ENCODE measurements around the gene OPHN1.
"Not testable (repeated sequence)": the region's sequence is repeated elsewhere in the genome, so short reads cannot be mapped to it uniquely, and the experiment has no call there.

Gene OPHN1

DNA sequence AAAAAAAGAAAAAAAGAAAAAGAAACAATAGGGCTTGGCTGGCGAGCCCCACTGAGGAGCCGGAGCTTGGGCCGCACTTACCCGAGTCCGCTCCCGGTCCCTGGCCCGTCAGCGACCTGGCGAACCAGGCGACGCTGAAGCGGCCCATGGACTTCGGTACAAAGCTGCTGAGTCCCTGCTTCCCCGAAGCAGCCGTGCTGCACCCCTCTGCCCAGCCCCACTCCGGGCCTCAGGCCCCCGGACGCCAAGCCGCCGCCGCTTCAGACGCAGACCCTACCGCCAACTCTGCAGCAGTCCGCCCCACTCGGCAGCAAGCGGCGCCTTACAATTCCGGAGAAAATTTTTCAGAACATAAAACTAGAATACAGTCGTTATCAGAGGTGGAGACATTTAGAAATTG is 300.5 kb downstream of the OPHN1 start:
- DNase-seq: no peak

DNA sequence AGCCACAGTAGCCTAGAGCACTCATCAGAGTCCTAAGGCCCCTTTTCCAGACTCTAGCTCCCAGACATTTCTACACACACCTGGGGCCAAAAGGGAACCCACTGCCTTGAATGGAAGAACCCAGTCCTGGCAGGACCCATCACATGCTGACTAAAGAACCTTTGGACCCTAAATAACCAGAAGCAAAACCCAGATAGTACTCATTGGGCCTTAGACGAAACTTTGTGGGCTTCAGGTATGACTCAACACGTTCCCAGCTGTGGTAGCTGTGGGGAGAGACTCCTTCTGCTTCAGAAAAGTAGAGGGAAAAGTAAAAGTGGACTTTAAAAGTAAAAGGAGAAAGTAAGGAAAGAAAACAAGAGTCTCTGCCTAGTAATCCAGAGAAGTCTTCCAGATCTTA is 311.5 kb downstream of the OPHN1 start:
- no peak for DNase-seq

DNA sequence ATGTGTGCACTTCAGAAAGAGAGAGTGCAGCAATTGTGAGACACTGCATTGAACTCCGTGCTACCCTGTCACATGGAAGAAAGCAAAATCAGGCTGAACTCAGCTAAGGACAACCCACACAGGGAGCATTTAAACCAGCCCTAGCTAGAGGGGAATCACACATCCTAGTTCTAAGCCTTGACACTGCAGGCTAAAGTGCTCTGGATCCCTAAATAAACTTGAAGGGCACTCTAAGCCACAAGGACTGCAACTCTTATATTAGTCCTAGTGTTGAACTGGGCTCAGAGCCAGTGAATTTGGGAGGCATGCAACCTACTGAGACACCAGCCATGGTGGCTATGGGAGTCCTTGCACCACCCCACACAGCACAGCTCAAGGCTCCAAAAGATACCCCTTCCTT is 311.9 kb downstream of the OPHN1 start:
- no peak for DNase-seq

DNA sequence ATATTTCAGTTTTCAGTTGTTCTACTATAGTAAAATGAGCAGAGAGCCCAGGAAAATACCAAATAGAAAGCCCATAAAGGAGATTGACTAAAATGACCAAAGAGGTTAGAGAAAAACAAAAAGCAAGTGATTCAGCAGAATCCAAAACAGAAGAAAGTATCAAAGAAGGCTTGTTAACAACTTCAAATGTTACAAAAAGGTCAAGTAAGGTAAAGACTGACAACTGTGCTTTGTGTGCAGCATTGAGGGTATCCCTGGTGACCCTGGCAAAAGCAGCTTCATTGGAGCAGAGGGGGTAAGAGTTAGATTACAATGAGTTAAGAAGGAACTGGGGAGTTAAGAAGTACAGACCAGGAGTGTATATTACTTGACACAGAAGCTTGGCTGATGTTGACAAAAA is 317.9 kb downstream of the OPHN1 start:
- DNase-seq: no peak

DNA sequence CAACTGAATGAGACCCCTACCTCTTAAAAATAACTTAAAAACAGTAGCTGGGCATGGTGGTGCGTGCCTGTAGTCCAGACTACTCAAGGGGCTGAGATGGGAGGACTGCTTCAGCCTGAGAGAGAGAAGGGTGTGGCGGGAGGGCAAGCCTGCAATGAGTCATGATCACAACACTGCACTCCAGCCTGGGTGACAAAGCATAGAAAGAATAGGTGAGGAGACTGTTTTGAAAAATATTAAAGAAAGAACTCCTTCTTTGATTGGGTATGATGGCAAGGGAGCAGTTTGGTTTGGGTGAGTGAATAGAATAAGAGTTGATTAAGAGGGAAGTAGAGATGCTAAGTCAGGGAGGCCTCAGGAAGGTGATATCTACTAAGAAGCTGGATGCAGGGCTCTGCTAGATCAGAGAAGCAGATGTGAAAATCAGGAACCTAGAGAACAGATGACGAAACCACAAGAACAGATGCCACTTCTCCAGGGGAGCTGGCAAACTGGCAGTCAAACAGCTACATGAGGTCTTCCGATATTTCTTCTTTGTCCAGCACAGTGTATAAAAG is 318.6 kb downstream of the OPHN1 start:
- DNase-seq: no peak

DNA sequence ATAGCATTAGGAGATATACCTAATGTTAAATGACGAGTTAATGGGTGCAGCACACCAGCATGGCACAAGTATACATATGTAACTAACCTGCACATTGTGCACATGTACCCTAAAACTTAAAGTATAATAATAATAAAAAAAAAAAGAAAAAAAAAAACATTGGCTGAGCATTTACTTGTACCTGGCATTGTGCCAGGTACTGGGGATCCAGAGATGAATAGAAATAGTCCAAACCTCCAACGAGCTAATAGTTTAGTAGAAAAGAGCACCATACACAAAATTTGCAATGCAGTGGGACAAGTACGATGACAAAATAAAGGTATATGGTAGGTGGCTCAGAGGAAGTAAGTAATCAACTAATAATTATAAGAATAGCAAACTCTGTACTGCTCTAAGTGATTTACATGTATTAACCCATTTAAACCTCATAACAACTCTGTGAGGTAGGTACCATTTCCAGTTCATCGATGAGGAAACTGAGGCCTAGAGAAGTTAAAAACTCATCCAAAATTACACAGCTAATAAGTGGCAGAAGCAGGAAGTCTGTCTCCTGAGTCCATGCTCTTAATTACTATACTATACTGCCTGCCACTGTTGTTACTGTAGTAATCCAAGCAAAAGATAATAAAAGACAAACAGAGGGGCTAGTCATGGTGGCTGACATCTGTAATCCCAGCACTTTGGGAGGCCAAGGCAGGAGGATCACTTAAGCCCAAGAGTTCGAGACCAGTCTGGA is 319.3 kb downstream of the OPHN1 start:
- no peak for DNase-seq

DNA sequence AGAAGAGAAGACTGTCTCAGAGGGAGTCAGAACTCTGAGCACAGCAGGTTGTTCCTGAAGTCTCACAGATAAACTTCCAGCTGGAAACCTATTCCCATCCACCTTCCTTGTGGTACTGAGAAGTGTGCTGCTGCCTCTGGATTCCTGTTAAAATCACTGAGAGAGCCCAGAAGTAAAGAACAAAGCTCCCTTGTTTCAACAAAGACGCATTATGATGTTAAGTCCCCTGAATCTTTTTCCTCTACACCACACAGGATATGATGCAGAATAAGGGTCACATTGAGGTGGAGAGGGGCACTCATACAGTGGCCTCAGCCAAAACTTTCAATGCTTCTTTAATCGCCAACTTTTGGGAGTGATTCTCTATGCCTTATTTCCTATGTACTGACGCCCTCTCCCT is 321.0 kb downstream of the OPHN1 start:
- DNase-seq: no peak

DNA sequence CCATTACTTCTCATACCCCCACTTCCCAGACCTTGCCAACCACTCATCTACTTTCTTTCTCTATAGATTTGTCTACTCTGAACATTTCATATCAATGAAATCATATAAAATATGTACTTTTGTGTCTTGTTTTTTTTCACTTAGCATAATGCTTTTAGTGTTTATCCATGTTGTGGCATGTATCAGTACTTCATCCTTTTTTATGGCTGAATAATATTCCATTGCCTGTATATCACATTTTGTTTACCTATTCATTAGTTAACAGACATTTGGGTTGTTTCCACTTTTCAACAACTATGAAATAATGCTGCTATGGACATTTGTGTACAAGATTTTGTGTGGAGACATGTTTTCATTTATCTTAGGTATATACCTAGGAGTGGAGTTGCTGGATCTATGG is 324.1 kb downstream of the OPHN1 start:
- no peak for DNase-seq

DNA sequence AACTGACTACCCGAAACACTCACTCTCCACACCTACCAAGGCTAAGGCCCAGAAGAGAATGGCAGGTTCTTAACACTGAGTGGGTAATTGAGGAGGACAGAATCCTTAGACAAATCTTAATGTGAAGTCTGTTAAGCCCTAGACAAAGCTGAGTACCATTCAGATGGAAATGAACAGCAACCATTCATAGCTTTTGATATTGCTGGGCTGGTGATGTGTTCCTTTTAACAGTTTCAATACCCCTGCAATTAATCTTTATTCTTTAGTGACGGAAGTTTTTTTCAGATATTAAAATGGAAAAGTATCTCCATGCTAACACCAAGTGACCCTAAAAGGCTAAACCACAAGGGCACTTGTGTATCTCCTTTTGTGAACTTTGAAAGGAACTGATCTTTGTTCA is 334.9 kb downstream of the OPHN1 start:
- no peak for DNase-seq

DNA sequence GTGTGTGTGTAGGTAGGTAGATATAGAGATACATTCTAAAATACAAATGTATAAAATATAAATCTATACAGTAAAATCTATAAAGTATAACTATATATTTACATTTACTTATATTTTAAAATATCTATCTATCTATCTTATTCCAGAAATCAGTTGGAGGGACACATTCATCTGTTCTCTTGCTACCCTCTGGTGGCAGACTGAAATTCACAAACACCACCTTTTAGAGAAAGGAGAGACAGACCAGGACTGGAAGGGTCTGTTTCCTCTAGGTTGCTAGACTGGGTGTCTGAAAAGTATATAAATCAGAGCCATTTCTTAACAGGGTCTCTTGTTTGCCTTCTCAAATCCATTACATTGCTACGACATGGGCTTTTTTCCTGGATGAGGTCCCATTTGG is 343.0 kb downstream of the OPHN1 start:
- DNase-seq: no peak

DNA sequence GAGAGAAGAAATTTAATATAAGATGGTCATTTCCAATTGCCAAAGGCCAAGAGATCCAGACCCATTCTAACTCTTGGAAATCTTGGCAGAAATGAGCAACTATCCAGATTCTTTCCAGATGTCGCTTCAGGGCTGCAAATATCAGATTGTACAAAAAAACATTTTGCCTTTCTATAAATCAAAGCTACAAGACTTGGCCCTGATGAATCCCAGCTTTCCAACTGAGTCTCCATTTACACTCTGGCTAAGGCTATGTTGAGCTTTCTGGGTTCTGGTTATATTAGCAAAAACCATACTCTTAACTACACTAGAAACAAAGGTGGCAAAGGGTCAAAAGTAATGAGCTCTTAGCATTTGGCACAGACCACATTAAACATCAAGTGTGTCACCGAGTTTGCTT is 345.8 kb downstream of the OPHN1 start:
- no peak for DNase-seq

DNA sequence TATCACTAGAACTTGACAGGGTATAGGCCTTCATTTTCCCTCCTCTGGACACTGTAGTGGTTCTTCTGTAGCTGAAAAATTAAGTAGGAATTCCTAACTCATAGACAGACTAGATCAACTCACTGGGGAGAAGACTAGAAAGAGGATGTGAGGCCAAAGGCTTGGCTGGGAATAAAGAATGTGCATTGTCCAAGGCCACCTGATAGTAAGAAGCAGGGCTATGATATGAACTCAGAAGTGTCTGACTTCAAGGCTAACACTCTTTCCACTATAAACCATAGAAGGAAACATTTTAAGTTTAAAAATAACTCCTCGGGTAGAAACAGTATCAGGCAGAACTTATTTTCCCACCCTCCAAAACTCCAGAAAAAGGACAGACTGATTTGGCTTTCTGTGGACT is 346.6 kb downstream of the OPHN1 start:
- DNase-seq: no peak

DNA sequence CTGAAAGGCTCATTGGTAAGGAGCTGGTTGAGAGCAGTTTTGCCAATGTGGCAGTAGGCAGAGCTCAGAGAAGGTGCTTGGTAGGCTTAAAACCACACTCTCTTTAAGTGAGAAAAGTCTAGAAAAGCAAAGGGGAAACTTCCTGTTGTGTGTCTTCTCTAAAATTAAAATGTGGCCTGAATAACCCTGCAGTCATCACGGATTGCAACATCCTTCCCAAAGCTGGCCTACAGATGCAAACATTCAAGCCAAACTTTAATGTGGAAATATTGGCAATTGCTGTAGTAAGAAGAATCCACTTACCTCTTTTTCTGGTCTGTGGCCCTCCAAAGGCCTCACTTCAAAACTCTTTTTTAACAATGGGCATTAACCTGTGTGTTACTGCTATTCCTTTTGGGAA is 348.5 kb downstream of the OPHN1 start:
- no peak for DNase-seq

DNA sequence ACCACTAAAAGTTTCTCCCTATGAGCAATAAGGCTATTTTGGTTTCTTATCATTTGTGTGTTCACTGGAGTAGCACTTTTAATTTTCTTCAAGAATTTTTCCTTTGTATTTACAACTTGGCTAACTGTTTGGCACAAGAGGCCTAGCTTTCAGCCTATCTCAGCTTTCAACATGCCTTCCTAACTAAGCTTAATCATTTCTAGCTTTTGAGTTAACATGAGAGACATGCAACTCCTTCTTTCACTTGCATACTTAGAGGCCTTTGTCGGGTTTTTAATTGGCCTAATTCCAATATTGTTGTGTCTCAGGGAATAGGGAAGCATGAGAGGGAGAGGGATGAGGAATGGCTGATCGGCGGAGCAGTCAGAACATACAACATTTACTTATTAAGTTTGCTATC is 349.8 kb downstream of the OPHN1 start:
- no peak for DNase-seq

DNA sequence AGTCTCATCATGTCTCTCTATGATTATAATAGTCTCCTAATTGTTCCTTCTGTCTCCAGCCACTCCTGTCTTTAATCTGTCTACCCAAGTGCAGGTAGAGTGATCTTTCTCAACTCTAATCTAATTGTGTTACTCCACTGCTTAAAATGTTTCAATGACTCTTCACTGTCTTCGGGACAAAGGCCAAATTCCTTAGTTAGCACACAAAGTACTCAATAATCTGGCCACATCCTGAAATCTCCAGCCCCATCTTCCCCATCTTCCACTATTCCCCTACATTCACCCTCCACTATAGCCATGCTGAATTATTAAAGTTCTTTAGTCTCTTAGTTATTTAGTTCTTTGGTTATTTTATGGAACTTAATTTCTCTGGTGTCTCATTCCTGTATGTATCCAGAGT is 353.3 kb downstream of the OPHN1 start:
- DNase-seq: no peak

DNA sequence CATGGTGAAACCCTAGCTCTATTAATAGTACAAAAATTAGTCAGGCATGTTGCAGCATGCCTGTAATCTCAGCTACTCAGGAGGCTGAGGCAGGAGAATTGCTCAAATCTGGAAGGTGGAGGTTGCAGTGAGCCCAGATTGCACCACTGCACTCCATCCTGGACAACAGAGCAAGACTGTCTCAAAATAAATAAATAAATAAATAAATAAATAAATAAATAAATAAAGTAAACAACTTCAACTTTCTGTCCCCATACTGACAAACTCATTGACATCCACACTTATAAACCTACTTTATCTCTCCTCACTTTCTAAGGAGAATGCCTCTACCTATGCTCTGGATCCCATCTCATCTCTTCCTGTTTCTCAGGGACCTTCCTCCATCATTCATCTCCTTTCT is 354.5 kb downstream of the OPHN1 start:
- DNase-seq: not testable (repeated sequence)

DNA sequence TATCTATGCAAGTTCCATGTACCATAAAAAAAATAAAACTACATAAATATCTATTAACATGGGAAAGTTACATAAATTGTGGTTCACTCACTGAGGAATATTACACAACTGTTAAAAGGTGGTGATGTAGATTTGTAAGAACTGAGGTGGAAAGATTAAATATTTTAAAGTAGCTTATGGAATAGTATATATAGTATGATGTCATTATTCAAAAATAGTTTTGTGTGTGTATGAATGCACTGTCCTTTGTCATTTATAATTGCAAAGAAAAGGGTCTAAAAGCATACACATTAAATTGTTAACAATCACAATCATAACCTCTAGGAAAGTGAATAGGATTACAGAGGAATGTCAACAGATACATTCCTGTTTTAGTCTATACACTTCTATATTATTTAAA is 355.9 kb downstream of the OPHN1 start:
- no peak for DNase-seq

DNA sequence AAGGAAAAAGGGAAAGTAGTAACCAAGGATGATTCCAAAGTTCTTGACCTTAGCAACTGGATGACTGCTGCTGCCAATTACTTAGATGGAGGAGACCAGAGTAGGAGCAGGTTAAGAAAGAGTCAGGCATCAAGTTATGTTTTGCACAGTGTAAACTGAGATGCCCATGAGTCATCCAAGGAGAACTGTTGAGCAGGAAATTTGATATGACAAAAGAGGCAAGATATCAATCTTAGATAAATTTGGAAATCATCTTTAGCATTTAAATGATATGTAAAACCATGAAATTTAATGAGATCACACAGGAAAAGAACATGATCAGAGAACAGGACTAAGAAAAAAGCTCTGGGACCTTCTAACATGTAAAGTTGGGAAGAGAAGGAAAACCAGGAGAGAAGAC is 361.3 kb downstream of the OPHN1 start:
- DNase-seq: no peak

DNA sequence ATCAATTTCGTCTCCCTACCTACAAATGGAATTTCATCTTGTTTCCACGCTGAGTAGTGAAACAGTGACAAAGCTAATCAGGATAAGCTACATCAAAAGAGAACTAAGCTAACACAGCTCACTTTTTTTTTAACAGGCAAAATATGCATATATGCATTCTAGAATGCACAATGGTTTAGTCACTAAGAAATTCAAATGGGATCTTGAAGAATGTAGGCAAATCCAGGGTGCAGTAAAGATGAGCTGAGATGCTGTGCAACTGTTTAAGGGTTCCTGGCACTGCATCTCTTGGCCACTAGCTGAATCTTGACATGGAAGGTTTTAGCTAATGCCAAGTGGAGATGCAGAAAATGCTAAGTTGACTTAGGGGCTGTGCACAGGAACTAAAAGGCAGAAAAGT is 363.2 kb downstream of the OPHN1 start:
- not testable (repeated sequence) for DNase-seq

DNA sequence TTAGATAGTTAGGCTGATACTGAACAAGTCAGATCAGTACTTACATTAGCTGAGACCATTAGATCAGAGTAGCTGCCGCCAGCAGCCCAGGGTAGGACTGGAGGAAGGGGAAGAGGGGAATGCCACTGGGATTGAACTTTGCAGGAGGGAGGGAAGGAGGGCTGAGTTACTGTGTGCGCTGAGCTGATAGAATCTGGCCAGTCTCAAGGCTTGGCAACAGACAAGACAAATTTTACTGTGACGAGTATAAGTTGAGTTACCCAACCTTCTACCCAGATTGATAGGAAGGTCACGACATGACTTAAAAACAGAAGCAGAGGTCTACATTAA is 372.1 kb downstream of the OPHN1 start:
- no peak for DNase-seq

DNA sequence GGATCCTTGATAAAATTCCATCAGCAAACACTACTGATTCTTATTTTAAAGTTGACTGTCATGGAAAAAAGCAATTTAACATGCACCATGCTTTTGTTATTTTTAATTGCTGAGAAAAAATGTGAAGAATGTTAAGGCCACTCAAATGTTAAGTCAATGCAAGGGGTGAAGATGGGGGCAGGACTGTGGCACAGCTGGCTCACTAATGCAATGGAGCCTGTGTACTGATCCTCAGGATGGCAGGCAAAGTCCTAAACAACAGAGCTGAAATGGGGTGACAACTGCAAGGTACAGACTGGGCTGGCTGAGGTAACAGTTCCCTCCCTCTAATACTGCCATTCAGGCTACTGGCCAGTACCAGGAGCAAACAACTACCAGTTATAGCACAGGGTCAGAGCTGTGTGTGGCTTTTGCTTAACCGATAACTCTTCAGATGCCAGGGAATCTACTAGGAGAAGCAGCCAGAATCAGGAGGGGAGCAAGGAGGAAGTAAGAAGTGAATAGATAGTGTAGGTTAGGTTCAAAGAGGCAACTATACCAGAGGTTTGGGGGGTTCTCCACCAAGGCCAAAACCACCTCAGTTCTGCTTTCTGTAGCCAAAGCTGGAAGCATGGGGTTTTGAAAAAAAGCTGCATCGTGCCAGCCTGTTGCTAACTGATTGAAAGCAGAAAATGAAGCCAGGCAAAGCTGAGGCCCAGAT is 372.6 kb downstream of the OPHN1 start:
- DNase-seq: no peak

DNA sequence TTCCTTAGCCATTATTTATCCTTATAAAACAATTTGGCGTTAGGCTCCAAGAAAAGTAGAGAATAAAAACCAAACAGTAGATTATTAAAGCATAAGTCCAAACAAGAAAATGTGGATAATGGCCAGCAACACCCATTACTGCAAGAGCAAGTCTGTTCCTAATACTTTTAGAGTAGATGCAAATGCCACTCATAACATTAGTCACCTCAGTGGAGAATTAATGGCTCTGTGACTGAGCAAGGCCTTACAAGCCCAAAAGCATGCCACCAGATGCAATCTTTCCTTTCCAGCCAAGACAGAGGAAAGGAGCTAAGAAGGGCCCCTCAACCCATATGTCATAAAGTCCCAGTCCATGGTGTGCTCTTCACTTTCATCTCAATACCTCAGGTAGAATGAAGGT is 373.8 kb downstream of the OPHN1 start:
- DNase-seq: no peak

DNA sequence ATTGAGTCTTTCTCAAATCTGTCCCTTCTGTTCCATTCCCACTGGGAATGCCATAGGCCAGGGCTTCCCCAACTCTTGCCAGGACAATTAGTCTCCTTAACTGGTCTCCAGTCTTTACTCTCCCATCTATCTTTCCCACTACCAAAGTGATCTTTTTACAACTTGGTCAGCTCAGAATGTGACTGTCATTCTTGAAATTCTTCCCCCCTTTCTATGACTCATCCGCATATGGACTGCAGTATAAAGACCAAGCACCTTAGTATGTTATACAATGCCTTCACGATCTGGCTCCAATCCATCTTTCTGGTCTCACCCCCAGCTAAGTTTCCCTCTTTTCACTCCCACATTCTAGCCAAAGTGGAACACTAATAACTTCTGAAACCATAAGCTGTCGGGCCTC is 383.8 kb downstream of the OPHN1 start:
- no peak for DNase-seq

DNA sequence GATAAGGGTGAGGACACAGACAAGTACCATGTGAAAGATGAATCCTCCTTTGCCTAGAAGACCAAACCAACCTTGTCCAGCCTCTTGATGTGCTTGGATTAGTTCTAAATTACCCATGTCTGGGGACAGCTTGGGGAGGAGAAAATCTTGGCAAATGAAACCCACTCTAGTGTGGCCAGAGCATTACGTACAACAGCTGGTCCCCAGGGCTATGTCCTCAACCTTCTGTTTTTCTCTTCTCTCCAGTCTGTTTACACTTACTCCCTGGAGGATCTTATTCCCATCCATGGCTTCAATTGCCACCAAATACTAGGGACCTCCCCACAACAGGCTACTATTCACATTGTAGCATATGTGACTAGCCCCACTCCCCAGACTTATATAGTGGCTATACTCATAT is 384.5 kb downstream of the OPHN1 start:
- no peak for DNase-seq
